Cardiac muscle cell (in vitro differentiated cells and primary cell): ENCODE results near the gene TRAPPC6A. TPM values are rescaled to one million over a fixed set of nuclear protein-coding genes. Genes with fewer than 3 reads are reported as not detected.

Source experiments
- DNase-seq, 2 donors: peaks; one replicate each; pipeline versions ENCODE4 v3.0.0 to v3.0.0-alpha.2; 2010 to 2017; ENCODE audit warnings: low read depth in 1 of 2, low spot score in 1 of 2
- H3K27ac ChIP-seq: fragments of 200-600 bp; sonication (generic); 2 replicates; pipeline ENCODE4 v1.5.1; 2016
- H3K27me3 ChIP-seq: fragments of 200-600 bp; sonication (generic); 2 replicates; pipeline ENCODE4 v1.6.0; 2016; ENCODE audit warnings: control low read depth
- H3K36me3 ChIP-seq: fragments of 200-600 bp; sonication (generic); 2 replicates; pipeline ENCODE4 v1.5.1; 2016; ENCODE audit warnings: control low read depth
- H3K4me1 ChIP-seq: fragments of 200-600 bp; sonication (generic); 2 replicates; pipeline ENCODE4 v1.8.1; 2017; ENCODE audit warnings: low read depth, mild to moderate bottlenecking, mixed run types
- H3K4me3 ChIP-seq: fragments of 200-600 bp; sonication (generic); 2 replicates; pipeline ENCODE4 v1.5.1; 2016; ENCODE audit warnings: mild to moderate bottlenecking
- H3K9me3 ChIP-seq: fragments of 200-600 bp; sonication (generic); 2 replicates; pipeline ENCODE4 v1.5.1; 2017; ENCODE audit warnings: low read depth, mild to moderate bottlenecking, control low read depth
- polyA plus RNA-seq: library from polyadenylated mRNA; unstranded; fragments of >200 nt; fragmentation: Nextera tagmentation; extraction: Ambion mirVana; gene quantifications from 2 replicates; pipeline ENCODE4 v1.2.1, GENCODE V29; 2016
- total RNA-seq: library from RNA; depleted of rRNA; stranded (reverse); fragments of >200 nt; gene quantifications from 2 replicates; pipeline ENCODE4 v1.2.3, GENCODE V29; 2016
- TF ChIP-seq, protein P1 (sequence below): IDR thresholded peaks from 2 replicates; pipeline ENCODE4 v1.5.1; 2012; ENCODE audit warnings: low read depth, mild to moderate bottlenecking, low read length

TRAPPC6A gene
- total and polyA plus RNA-seq, 2 experiments from 2014 or later: 123 to 155 TPM

GRCh38 chr19:45158503-45159209 is 19.4 kb downstream of the TRAPPC6A start:
- TF ChIP-seq, protein P1, sequence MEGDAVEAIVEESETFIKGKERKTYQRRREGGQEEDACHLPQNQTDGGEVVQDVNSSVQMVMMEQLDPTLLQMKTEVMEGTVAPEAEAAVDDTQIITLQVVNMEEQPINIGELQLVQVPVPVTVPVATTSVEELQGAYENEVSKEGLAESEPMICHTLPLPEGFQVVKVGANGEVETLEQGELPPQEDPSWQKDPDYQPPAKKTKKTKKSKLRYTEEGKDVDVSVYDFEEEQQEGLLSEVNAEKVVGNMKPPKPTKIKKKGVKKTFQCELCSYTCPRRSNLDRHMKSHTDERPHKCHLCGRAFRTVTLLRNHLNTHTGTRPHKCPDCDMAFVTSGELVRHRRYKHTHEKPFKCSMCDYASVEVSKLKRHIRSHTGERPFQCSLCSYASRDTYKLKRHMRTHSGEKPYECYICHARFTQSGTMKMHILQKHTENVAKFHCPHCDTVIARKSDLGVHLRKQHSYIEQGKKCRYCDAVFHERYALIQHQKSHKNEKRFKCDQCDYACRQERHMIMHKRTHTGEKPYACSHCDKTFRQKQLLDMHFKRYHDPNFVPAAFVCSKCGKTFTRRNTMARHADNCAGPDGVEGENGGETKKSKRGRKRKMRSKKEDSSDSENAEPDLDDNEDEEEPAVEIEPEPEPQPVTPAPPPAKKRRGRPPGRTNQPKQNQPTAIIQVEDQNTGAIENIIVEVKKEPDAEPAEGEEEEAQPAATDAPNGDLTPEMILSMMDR: no peak
- Histone ChIP-seq H3K36me3 (no peaks in the 10 kb centered on the region), H3K4me1 (no peaks in the 10 kb centered on the region), H3K4me3 (no peak overlapping the region), H3K27me3 (peaks cover 9% of the 10 kb centered on the region), H3K27ac (no peak overlapping the region), H3K9me3 (no peaks in the 10 kb centered on the region)
- DNase-seq: no peak

DNA sequence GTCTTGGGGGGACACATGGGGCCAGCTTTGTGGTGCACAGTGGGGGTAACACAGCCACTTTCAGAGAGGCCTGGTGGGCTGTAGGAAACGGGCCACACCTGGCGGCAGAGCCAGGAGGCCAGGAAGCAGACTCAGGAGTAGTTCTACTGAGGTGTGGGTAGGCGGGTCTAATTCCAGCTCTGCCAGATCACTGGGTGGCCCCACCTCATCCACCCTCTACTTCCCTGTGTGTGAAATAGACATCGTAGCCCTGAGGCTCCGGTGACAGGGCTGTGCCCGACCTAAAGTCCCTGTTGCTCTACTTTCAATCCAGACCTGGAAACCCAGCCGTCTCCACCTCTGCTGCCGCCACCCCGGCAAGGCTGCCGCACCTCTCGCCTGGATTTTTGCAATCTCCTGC is 21.3 kb downstream of the TRAPPC6A start:
- TF ChIP-seq, protein P1: no peak
- peaks cover 28% of the 10 kb centered on the region for H3K27me3 ChIP-seq
- H3K4me1 ChIP-seq: no peaks in the 10 kb centered on the region
- no peak overlapping the region for H3K27ac ChIP-seq
- H3K4me3 ChIP-seq: no peak overlapping the region
- DNase-seq: no peak
- H3K36me3 ChIP-seq: no peaks in the 10 kb centered on the region
- no peaks in the 10 kb centered on the region for H3K9me3 ChIP-seq

GRCh38 chr19:45156011-45156630 is 21.9 kb downstream of the TRAPPC6A start:
- no peak overlapping the region for H3K27ac ChIP-seq
- no peak for DNase-seq
- TF ChIP-seq, protein P1: no peak

GRCh38 chr19:45154064-45154827 is 23.8 kb downstream of the TRAPPC6A start:
- no peak overlapping the region for H3K27ac ChIP-seq
- peaks cover 13% of the 10 kb centered on the region for H3K4me1 ChIP-seq
- no peaks in the 10 kb centered on the region for H3K36me3 ChIP-seq
- TF ChIP-seq, protein P1: peak; percentile 6
- peak in 1 of 2 donors; percentile 94 for DNase-seq
- peaks cover 32% of the 10 kb centered on the region for H3K27me3 ChIP-seq
- H3K9me3 ChIP-seq: no peaks in the 10 kb centered on the region
- peak overlapping the region; percentile 1 for H3K4me3 ChIP-seq

More at GRCh38 chr19:45156011-45156630, 21.9 kb downstream of the TRAPPC6A start:
- H3K4me3 ChIP-seq: no peak overlapping the region
- H3K9me3 ChIP-seq: no peaks in the 10 kb centered on the region
- peaks cover 32% of the 10 kb centered on the region for H3K27me3 ChIP-seq
- no peaks in the 10 kb centered on the region for H3K4me1 ChIP-seq
- H3K36me3 ChIP-seq: no peaks in the 10 kb centered on the region

GRCh38 chr19:45153339-45154063 is 24.5 kb downstream of the TRAPPC6A start:
- TF ChIP-seq, protein P1: no peak
- Histone ChIP-seq H3K27me3 (peaks cover 32% of the 10 kb centered on the region), H3K36me3 (no peaks in the 10 kb centered on the region), H3K4me1 (peaks cover 15% of the 10 kb centered on the region), H3K4me3 (peak overlapping the region; percentile 1), H3K27ac (no peak overlapping the region), H3K9me3 (no peaks in the 10 kb centered on the region)
- peak; percentile 68 to 82 for DNase-seq
